ENCODE data around the gene TACSTD2.
"Not testable (repeated sequence)": the region's sequence is repeated elsewhere in the genome, so short reads cannot be mapped to it uniquely, and the experiment has no call there.

The TACSTD2 gene

GRCh38 chr1:58568911-58569310 is 8.1 kb downstream of the TACSTD2 start:
- Mint-ChIP-seq H3K9me3 (no peaks in the 10 kb centered on the region), H3K27ac (no peak overlapping the region), H3K36me3 (ENCODE audit: low read depth) (no peaks in the 10 kb centered on the region), H3K4me3 (no peak overlapping the region), H3K27me3 (ENCODE audit: low read depth, poor library complexity) (peaks cover 42% of the 10 kb centered on the region), H3K4me1 (peaks cover 22% of the 10 kb centered on the region)
- no peak for DNase-seq
- TF ChIP-seq CTCF (IDR thresholded peaks at IDR 0.05): no peak

- Mint-ChIP-seq H3K27ac (no peak overlapping the region), H3K4me1 (peaks cover 16% of the 10 kb centered on the region), H3K27me3 (ENCODE audit: low read depth, poor library complexity) (peaks cover 36% of the 10 kb centered on the region), H3K4me3 (no peak overlapping the region), H3K36me3 (ENCODE audit: low read depth) (no peaks in the 10 kb centered on the region), H3K9me3 (no peaks in the 10 kb centered on the region)
- DNase-seq: no peak
- no peak for TF ChIP-seq CTCF (IDR thresholded peaks at IDR 0.05)
These were observed 8.7 kb downstream of the TACSTD2 start for GRCh38 chr1:58568271-58568860.

GRCh38 chr1:58566339-58566738 is 10.7 kb downstream of the TACSTD2 start:
- no peak for TF ChIP-seq CTCF (IDR thresholded peaks at IDR 0.05)
- no peak for DNase-seq
- Mint-ChIP-seq H3K4me3 (no peak overlapping the region), H3K27me3 (ENCODE audit: low read depth, poor library complexity) (peaks cover 19% of the 10 kb centered on the region), H3K4me1 (peaks cover 5% of the 10 kb centered on the region), H3K27ac (no peak overlapping the region), H3K9me3 (no peaks in the 10 kb centered on the region), H3K36me3 (ENCODE audit: low read depth) (no peaks in the 10 kb centered on the region)

- H3K4me1 Mint-ChIP-seq; H3K4me3 Mint-ChIP-seq; H3K36me3 Mint-ChIP-seq (ENCODE audit: low read depth); H3K27me3 Mint-ChIP-seq (ENCODE audit: low read depth, poor library complexity); DNase-seq; H3K27ac Mint-ChIP-seq: not testable (repeated sequence)
- H3K9me3 Mint-ChIP-seq: peaks cover 12% of the 10 kb centered on the region
These were observed 13.3 kb downstream of the TACSTD2 start for GRCh38 chr1:58563715-58564114.

- Mint-ChIP-seq H3K27ac (no peak overlapping the region), H3K27me3 (ENCODE audit: low read depth, poor library complexity) (peaks cover 10% of the 10 kb centered on the region), H3K4me1 (no peaks in the 10 kb centered on the region), H3K36me3 (ENCODE audit: low read depth) (no peaks in the 10 kb centered on the region), H3K4me3 (no peak overlapping the region), H3K9me3 (peaks cover 15% of the 10 kb centered on the region)
- DNase-seq: no peak
- no peak for TF ChIP-seq CTCF (IDR thresholded peaks at IDR 0.05)
These were observed 15.4 kb downstream of the TACSTD2 start for GRCh38 chr1:58561633-58562032.

GRCh38 chr1:58555393-58555792 is 21.7 kb downstream of the TACSTD2 start:
- no peak for DNase-seq
- H3K9me3 Mint-ChIP-seq: peaks cover 9% of the 10 kb centered on the region
- no peak overlapping the region for H3K27ac Mint-ChIP-seq
- TF ChIP-seq CTCF (IDR thresholded peaks at IDR 0.05): no peak
- H3K4me1 Mint-ChIP-seq: peaks cover under 1% of the 10 kb centered on the region
- H3K36me3 Mint-ChIP-seq (ENCODE audit: low read depth): no peaks in the 10 kb centered on the region
- peaks cover 7% of the 10 kb centered on the region for H3K27me3 Mint-ChIP-seq (ENCODE audit: low read depth, poor library complexity)
- no peak overlapping the region for H3K4me3 Mint-ChIP-seq

All from nephron progenitor cell (in vitro differentiated cells).